HepG2 (cell line): Measurements from ENCODE around the gene ZNRF3. TPM values are rescaled to one million over a fixed set of nuclear protein-coding genes. Genes with fewer than 3 reads are reported as not detected.
A peak's percentile ranks its signal among the peaks of the same experiment; 100 is the strongest.

Experiments used
- BRCA1 ChIP-seq: sonication (generic); formaldehyde crosslinking; IDR thresholded peaks from 2 replicates; pipeline ENCODE4 v1.4.0; 2020; ENCODE audit warnings: missing genetic modification reagents
- CBFB ChIP-seq: sonication (generic); formaldehyde crosslinking; IDR thresholded peaks from 2 replicates; pipeline ENCODE4 v1.4.0; 2020; ENCODE audit warnings: missing genetic modification reagents
- FOXK1 ChIP-seq: sonication (generic); formaldehyde crosslinking; IDR thresholded peaks from 2 replicates; pipeline ENCODE4 v1.4.0; 2020; ENCODE audit warnings: low read depth, missing genetic modification reagents, borderline replicate concordance
- HOXA9 ChIP-seq: sonication (generic); formaldehyde crosslinking; IDR thresholded peaks from 2 replicates; pipeline ENCODE4 v1.8.1; 2022; ENCODE audit warnings: missing genetic modification reagents, mild to moderate bottlenecking, moderate library complexity, borderline replicate concordance
- JARID2 ChIP-seq: sonication (generic); formaldehyde crosslinking; IDR thresholded peaks from 2 replicates; pipeline ENCODE4 v1.8.1; 2023; ENCODE audit warnings: missing genetic modification reagents, inconsistent platforms; ENCODE audit not compliant: insufficient replicate concordance
- KDM1A ChIP-seq: IDR thresholded peaks from 2 replicates; pipeline ENCODE4 v1.6.1; 2016; ENCODE audit warnings: missing compliant biosample characterization
- KDM2A ChIP-seq: sonication (generic); formaldehyde crosslinking; IDR thresholded peaks from 2 replicates; pipeline ENCODE4 v1.4.0; 2020; ENCODE audit warnings: low read depth, missing genetic modification reagents, borderline replicate concordance
- NFE2L1 ChIP-seq: sonication (generic); formaldehyde crosslinking; IDR thresholded peaks from 2 replicates; pipeline ENCODE4 v1.4.0; 2020; ENCODE audit warnings: missing genetic modification reagents, mild to moderate bottlenecking, borderline replicate concordance
- NFKB2 ChIP-seq: sonication (generic); formaldehyde crosslinking; IDR thresholded peaks from 2 replicates; pipeline ENCODE4 v1.4.0; 2020; ENCODE audit warnings: missing genetic modification reagents, borderline replicate concordance
- PAX8 ChIP-seq: sonication (generic); formaldehyde crosslinking; IDR thresholded peaks from 2 replicates; pipeline ENCODE4 v1.8.0; 2022; ENCODE audit warnings: mild to moderate bottlenecking, missing genetic modification reagents, borderline replicate concordance
- POLR2G ChIP-seq: fragments of 200-400 bp; formaldehyde crosslinking; IDR thresholded peaks from 2 replicates; pipeline ENCODE4 v1.6.1; 2018; ENCODE audit warnings: mild to moderate bottlenecking, low read depth, low read length, moderate library complexity
- SIN3B ChIP-seq: fragments of 150-350 bp; IDR thresholded peaks from 2 replicates; pipeline ENCODE4 v1.6.1; 2014; ENCODE audit warnings: low read length
- STAT5B ChIP-seq: sonication (generic); formaldehyde crosslinking; IDR thresholded peaks from 2 replicates; pipeline ENCODE4 v1.4.0; 2020; ENCODE audit warnings: missing genetic modification reagents
- YEATS2 ChIP-seq: sonication (generic); formaldehyde crosslinking; IDR thresholded peaks from 2 replicates; pipeline ENCODE4 v1.4.0; 2020; ENCODE audit warnings: missing genetic modification reagents, borderline replicate concordance
- ZBTB38 ChIP-seq: sonication (generic); formaldehyde crosslinking; IDR thresholded peaks from 2 replicates; pipeline ENCODE4 v1.5.1; 2020; ENCODE audit warnings: mild to moderate bottlenecking, missing genetic modification reagents
- ZFX ChIP-seq: sonication (generic); formaldehyde crosslinking; IDR thresholded peaks from 2 replicates; pipeline ENCODE4 v1.4.0; 2020; ENCODE audit warnings: mild to moderate bottlenecking, low read depth, missing genetic modification reagents, moderate library complexity
- ZKSCAN1 ChIP-seq: fragments of 150-350 bp; IDR thresholded peaks from 2 replicates; pipeline ENCODE4 v1.6.1; 2014; ENCODE audit warnings: low read length
- ZNF136 ChIP-seq: sonication (generic); formaldehyde crosslinking; IDR thresholded peaks from 2 replicates; pipeline ENCODE4 v1.8.1; 2022; ENCODE audit warnings: low read depth, mild to moderate bottlenecking, moderate library complexity, missing genetic modification reagents
- ZNF354B ChIP-seq: sonication (generic); formaldehyde crosslinking; IDR thresholded peaks from 2 replicates; pipeline ENCODE4 v1.8.0; 2022; ENCODE audit warnings: mild to moderate bottlenecking, missing genetic modification reagents
- ZNF564 ChIP-seq: sonication (generic); formaldehyde crosslinking; IDR thresholded peaks from 2 replicates; pipeline ENCODE4 v1.8.1; 2023; ENCODE audit warnings: mild to moderate bottlenecking, missing genetic modification reagents
- ZNF749 ChIP-seq: sonication (generic); formaldehyde crosslinking; IDR thresholded peaks from 2 replicates; pipeline ENCODE4 v1.8.0; 2022; ENCODE audit warnings: mild to moderate bottlenecking, missing genetic modification reagents, moderate library complexity, borderline replicate concordance
- ZNF761 ChIP-seq: sonication (generic); formaldehyde crosslinking; conservative IDR thresholded peaks from 2 replicates; pipeline ENCODE4 v1.4.0; 2020; ENCODE audit warnings: mild to moderate bottlenecking, missing genetic modification reagents
- ZNF790 ChIP-seq: sonication (generic); formaldehyde crosslinking; IDR thresholded peaks from 2 replicates; pipeline ENCODE4 v1.8.0; 2022; ENCODE audit warnings: missing genetic modification reagents, mild to moderate bottlenecking, borderline replicate concordance
- polyA plus RNA-seq, 8 experiments: library from polyadenylated mRNA; depleted of rRNA in 3 of 8; stranded (reverse) in 7 of 8; unstranded in 1 of 8; fragments of >200 nt; fragmentation: Illumina TruSeq in 4 of 8; extraction: Trizol in 4 of 8; gene quantifications; 2 replicates each; pipeline versions ENCODE4 v1.2.1 to v1.2.3, GENCODE V29; 2011 to 2016; ENCODE audit warnings: low read depth in 4 of 8, missing spikeins in 1 of 8, mixed read lengths in 1 of 8; ENCODE audit not compliant: insufficient read depth in 1 of 8
- total RNA-seq, 5 experiments: library from RNA; depleted of rRNA; stranded (reverse); fragments of >200 nt; fragmentation: Illumina TruSeq; extraction: Trizol; gene quantifications; 2 replicates each; pipeline ENCODE4 v1.2.3, GENCODE V29; 2016; ENCODE audit warnings: low read depth in 1 of 5
- TF ChIP-seq, protein P1 (sequence below): sonication (generic); formaldehyde crosslinking; IDR thresholded peaks from 2 replicates; pipeline ENCODE4 v1.8.0; 2022; ENCODE audit warnings: mild to moderate bottlenecking, missing genetic modification reagents, moderate library complexity
- TF ChIP-seq, protein P2 (sequence below): sonication (generic); formaldehyde crosslinking; IDR thresholded peaks from 2 replicates; pipeline ENCODE4 v1.8.0; 2022; ENCODE audit warnings: low read depth, missing genetic modification reagents
- TF ChIP-seq, protein P3 (sequence below): IDR thresholded peaks from 2 replicates; pipeline ENCODE4 v1.6.1; 2016; ENCODE audit warnings: missing compliant biosample characterization, missing genetic modification reagents, borderline replicate concordance

The ZNRF3 gene
- total and polyA plus RNA-seq, 2 of the 13 experiments (the other 11 are each of a cell fraction or from before 2014, with no cell fraction given) = 20.3 to 36.7 TPM

DNA sequence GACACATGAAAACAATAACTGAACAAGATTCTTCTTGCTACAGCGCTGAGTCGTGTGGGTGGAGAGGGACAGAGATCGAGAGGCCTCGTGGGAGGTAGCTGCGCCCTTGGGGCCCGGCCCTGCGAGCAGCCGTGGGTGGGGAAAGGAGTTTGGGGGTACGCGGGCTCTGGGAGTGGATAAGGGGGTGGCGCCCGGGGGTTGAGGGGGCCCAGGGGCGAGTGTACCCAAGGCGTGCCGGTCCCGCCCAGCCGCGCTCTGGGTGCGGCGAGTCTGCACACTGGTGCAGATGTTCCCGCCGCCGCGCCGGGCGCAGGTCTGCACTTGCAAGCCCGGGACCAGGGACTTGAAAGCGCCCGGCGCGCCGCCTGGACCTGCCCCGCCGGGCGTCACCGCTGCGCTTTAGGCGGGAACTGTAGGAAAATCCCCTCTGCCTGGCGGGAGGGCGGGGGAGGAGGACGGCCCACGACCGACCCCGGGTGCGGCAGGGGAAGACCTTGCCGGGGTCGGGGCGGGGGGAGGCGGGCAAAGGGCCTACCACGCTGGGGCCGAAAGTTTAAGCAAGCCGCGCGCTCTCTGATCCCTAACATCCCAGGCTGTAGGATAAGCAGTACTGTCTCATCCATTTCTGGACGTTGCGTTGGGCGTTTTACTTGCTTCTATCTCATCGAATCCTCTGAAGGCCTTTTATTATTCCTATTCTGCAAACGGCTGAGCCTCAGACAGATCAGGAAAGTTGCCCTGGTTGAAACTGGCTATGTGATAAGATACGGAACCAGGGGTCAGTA lies 188.1 kb downstream of the ZNRF3 start (continued):
- TF ChIP-seq ZNF564 (CRISPR knock-in tag) = 0 out of 2 replicates have a peak, but pooled peaks have one; percentile 1
- TF ChIP-seq PAX8 (CRISPR knock-in tag) = no peak
- TF ChIP-seq ZNF790 = no peak
- TF ChIP-seq, protein P1, sequence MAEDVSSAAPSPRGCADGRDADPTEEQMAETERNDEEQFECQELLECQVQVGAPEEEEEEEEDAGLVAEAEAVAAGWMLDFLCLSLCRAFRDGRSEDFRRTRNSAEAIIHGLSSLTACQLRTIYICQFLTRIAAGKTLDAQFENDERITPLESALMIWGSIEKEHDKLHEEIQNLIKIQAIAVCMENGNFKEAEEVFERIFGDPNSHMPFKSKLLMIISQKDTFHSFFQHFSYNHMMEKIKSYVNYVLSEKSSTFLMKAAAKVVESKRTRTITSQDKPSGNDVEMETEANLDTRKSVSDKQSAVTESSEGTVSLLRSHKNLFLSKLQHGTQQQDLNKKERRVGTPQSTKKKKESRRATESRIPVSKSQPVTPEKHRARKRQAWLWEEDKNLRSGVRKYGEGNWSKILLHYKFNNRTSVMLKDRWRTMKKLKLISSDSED (CRISPR knock-in tag) = no peak
- TF ChIP-seq SIN3B = no peak
- no peak for TF ChIP-seq ZNF136 (CRISPR knock-in tag)
- no peak for TF ChIP-seq FOXK1 (CRISPR knock-in tag)
- TF ChIP-seq ZNF749 (CRISPR knock-in tag) = no peak
- no peak for TF ChIP-seq NFE2L1 (CRISPR knock-in tag)
- TF ChIP-seq JARID2 (CRISPR knock-in tag) = no peak
- TF ChIP-seq ZNF354B (CRISPR knock-in tag) = no peak
- no peak for TF ChIP-seq KDM2A (CRISPR knock-in tag)
- no peak for TF ChIP-seq BRCA1
- no peak for TF ChIP-seq ZNF761 (CRISPR knock-in tag)
- TF ChIP-seq, protein P2, sequence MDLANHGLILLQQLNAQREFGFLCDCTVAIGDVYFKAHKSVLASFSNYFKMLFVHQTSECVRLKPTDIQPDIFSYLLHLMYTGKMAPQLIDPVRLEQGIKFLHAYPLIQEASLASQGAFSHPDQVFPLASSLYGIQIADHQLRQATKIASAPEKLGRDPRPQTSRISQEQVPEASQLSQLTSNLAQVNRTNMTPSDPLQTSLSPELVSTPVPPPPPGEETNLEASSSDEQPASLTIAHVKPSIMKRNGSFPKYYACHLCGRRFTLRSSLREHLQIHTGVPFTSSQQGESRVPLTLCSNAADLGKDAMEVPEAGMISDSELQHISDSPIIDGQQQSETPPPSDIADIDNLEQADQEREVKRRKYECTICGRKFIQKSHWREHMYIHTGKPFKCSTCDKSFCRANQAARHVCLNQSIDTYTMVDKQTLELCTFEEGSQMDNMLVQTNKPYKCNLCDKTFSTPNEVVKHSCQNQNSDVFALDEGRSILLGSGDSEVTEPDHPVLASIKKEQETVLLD (CRISPR knock-in tag) = no peak
- no peak for TF ChIP-seq ZKSCAN1
- TF ChIP-seq, protein P3, sequence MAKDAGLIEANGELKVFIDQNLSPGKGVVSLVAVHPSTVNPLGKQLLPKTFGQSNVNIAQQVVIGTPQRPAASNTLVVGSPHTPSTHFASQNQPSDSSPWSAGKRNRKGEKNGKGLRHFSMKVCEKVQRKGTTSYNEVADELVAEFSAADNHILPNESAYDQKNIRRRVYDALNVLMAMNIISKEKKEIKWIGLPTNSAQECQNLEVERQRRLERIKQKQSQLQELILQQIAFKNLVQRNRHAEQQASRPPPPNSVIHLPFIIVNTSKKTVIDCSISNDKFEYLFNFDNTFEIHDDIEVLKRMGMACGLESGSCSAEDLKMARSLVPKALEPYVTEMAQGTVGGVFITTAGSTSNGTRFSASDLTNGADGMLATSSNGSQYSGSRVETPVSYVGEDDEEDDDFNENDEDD (CRISPR knock-in tag) = peak; percentile 85; the same call in 1 of the 2 replicates
- TF ChIP-seq NFKB2 (CRISPR knock-in tag) = no peak
- TF ChIP-seq HOXA9 (CRISPR knock-in tag) = no peak
- TF ChIP-seq POLR2G = peak; percentile 73
- no peak for TF ChIP-seq KDM1A
- TF ChIP-seq YEATS2 (CRISPR knock-in tag) = no peak; the same call in 1 of the 2 replicates
- TF ChIP-seq ZBTB38 (CRISPR knock-in tag) = no peak
- no peak for TF ChIP-seq STAT5B (CRISPR knock-in tag)
- no peak for TF ChIP-seq CBFB
- 0 out of 2 replicates have a peak, but pooled peaks have one; percentile 32 for TF ChIP-seq ZFX (CRISPR knock-in tag)
